Lower leg skin (tissue), 3 donors: Measurements from ENCODE around the gene UQCRFS1.

Experiments
- POLR2A ChIP-seq, 2 donors: fragments of 450-650 bp; IDR thresholded peaks; one replicate each; pipeline ENCODE4 v1.6.1; 2016 to 2017; ENCODE audit warnings: antibody characterized with exemption in 2 of 2, mild to moderate bottlenecking in 1 of 2, moderate library complexity in 1 of 2
- TF ChIP-seq, protein P1 (sequence below), 3 donors: fragments of 450-650 bp; IDR thresholded peaks; one replicate each; pipeline ENCODE4 v1.5.1; 2016; ENCODE audit warnings: antibody characterized with exemption in 3 of 3, mild to moderate bottlenecking in 3 of 3, moderate library complexity in 2 of 3

DNA sequence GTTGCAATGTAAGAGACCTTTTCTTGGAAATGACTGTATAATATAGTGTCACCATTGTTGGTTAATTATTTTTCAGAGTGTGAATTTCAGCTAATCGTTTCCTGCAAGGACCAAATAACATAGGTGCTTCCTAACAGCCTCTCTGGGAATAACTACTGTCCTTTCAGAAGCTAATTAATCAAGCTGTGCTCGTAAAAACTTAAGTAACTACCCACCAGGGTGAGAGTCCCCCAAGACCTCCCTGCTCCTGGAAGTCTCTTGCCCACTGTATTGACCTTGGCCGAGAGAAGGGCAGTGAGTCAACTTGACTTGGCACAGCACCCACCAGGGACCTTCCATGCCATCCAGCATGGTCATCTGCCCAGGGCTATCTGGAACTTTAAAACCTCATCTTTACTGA lies 50.3 kb downstream of the UQCRFS1 start:
- TF ChIP-seq, protein P1, sequence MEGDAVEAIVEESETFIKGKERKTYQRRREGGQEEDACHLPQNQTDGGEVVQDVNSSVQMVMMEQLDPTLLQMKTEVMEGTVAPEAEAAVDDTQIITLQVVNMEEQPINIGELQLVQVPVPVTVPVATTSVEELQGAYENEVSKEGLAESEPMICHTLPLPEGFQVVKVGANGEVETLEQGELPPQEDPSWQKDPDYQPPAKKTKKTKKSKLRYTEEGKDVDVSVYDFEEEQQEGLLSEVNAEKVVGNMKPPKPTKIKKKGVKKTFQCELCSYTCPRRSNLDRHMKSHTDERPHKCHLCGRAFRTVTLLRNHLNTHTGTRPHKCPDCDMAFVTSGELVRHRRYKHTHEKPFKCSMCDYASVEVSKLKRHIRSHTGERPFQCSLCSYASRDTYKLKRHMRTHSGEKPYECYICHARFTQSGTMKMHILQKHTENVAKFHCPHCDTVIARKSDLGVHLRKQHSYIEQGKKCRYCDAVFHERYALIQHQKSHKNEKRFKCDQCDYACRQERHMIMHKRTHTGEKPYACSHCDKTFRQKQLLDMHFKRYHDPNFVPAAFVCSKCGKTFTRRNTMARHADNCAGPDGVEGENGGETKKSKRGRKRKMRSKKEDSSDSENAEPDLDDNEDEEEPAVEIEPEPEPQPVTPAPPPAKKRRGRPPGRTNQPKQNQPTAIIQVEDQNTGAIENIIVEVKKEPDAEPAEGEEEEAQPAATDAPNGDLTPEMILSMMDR (IDR thresholded peaks at IDR 0.05), result no peak
- no peak for TF ChIP-seq POLR2A (IDR thresholded peaks at IDR 0.05)
